Endometrial microvascular endothelial cells (primary cell): ENCODE results near the gene PGLYRP2. TPM values are rescaled to one million over a fixed set of nuclear protein-coding genes. Genes with fewer than 3 reads are reported as not detected.

Source experiments
- in situ Hi-C: cut with HindIII; loops from 2 replicates; pipeline ENCODE4 v1.10.0; 2017; ENCODE audit warnings: low sequenced_read_pairs, low pct_unique_long_range_greater_than_20kb; ENCODE audit errors: inconsistent ontology term
- total RNA-seq: library from RNA; depleted of rRNA; stranded (reverse); fragments of >200 nt; gene quantifications from one replicate; pipeline ENCODE4 v1.2.3, GENCODE V29; 2015; ENCODE audit errors: inconsistent ontology term

The PGLYRP2 gene
- total RNA-seq, 1 donor from 2014 or later = not detected

- in situ Hi-C loops = no loop called here
Observed at GRCh38 chr19:15445227-15445605, 34.1 kb downstream of the PGLYRP2 start.

- in situ Hi-C loops = no loop called here
Observed at GRCh38 chr19:15444505-15445226, 34.6 kb downstream of the PGLYRP2 start.

- in situ Hi-C loops = no loop called here
Observed at GRCh38 chr19:15443838-15444237, 35.5 kb downstream of the PGLYRP2 start.

- in situ Hi-C loops = no loop called here
Observed at GRCh38 chr19:15443325-15443724, 36.0 kb downstream of the PGLYRP2 start.

- in situ Hi-C loops = no loop called here
Observed at GRCh38 chr19:15442142-15442920, 37.0 kb downstream of the PGLYRP2 start.

- in situ Hi-C loops = no loop called here
Observed at GRCh38 chr19:15441317-15441716, 38.0 kb downstream of the PGLYRP2 start.

- in situ Hi-C loops = no loop called here
Observed at GRCh38 chr19:15439821-15440641, 39.3 kb downstream of the PGLYRP2 start.

GRCh38 chr19:15439078-15439799, 40.1 kb downstream of the PGLYRP2 start:
- in situ Hi-C loops = no loop called here

- in situ Hi-C loops = no loop called here
Observed at GRCh38 chr19:15438577-15438976, 40.7 kb downstream of the PGLYRP2 start.

- in situ Hi-C loops = no loop called here
Observed at GRCh38 chr19:15438124-15438496, 41.2 kb downstream of the PGLYRP2 start.

- in situ Hi-C loops = no loop called here
Observed at GRCh38 chr19:15437355-15438123, 41.8 kb downstream of the PGLYRP2 start.

- in situ Hi-C loops = no loop called here
Observed at GRCh38 chr19:15436826-15437110, 42.5 kb downstream of the PGLYRP2 start.

GRCh38 chr19:15436012-15436825, 43.1 kb downstream of the PGLYRP2 start:
- in situ Hi-C loops = no loop called here

- in situ Hi-C loops = no loop called here
Observed at GRCh38 chr19:15433519-15434069, 45.7 kb downstream of the PGLYRP2 start.

GRCh38 chr19:15432629-15433518, 46.4 kb downstream of the PGLYRP2 start:
- in situ Hi-C loops = no loop called here

- in situ Hi-C loops = no loop called here
Observed at GRCh38 chr19:15432018-15432494, 47.2 kb downstream of the PGLYRP2 start.
